GM12878 (cell line): Measurements from ENCODE around the gene MEIOSIN. TPM values are rescaled to one million over a fixed set of nuclear protein-coding genes. Genes with fewer than 3 reads are reported as not detected.

ENCODE experiments used
- ATAC-seq: fragments of 200-7000 bp; cut with Tn5 transposase; 3 replicates; pipeline ENCODE4 v1.9.1; 2020; ENCODE audit warnings: mild to moderate bottlenecking, moderate library complexity
- BruUV-seq: library from RNA; stranded (reverse); fragments of 400-500 nt; replicated peaks from 2 replicates; lab custom pipeline; 2021; lab: Mats Ljungman, UMichigan
- CTCF ChIA-PET: fragments of 300-600 bp; sonication (Branson Sonifier 250); formaldehyde crosslinking; extraction: SDS; loops from one replicate; lab custom pipeline; 2021; ENCODE audit warnings: inconsistent platforms; lab: Yijun Ruan, JAX
- POLR2A ChIA-PET: fragments of 350-600 bp; formaldehyde crosslinking; extraction: SDS; loops from one replicate; lab custom pipeline; 2021; ENCODE audit warnings: inconsistent platforms; lab: Charles Lee
- RAD21 ChIA-PET: fragments of 300-600 bp; sonication (Branson Sonifier 250); formaldehyde crosslinking; loops from one replicate; lab custom pipeline; 2023; ENCODE audit warnings: antibody characterized with exemption; ENCODE audit not compliant: unreplicated experiment; lab: Charles Lee
- SMC1A ChIA-PET: fragments of 300-600 bp; sonication (Branson Sonifier 250); formaldehyde crosslinking; loops from one replicate; lab custom pipeline; 2023; ENCODE audit not compliant: unreplicated experiment, uncharacterized antibody; lab: Charles Lee
- DNase-seq: peaks from one replicate; pipeline ENCODE4 v3.0.0-alpha.2; 2011; ENCODE audit warnings: low read depth, low spot score
- FAIRE-seq: peaks from 3 replicates; lab custom pipeline; 2011; peaks lifted over from hg19 to GRCh38; lab: Jason Lieb, UNC
- H2AFZ ChIP-seq: 2 replicates; pipeline ENCODE4 v1.6.0; 2011; ENCODE audit warnings: low read depth, low read length, control low read depth; ENCODE audit not compliant: control insufficient read depth
- H3K27ac ChIP-seq: 2 replicates; pipeline ENCODE4 v1.5.1; 2011; ENCODE audit warnings: control low read depth; ENCODE audit not compliant: control insufficient read depth, insufficient read depth
- H3K27me3 ChIP-seq, 2 experiments: replicated peaks in 1 of 2; 2 replicates each; pipeline versions ENCODE4 v1.6.0 to v1.6.1; 2011; ENCODE audit warnings: low read length in 1 of 2; ENCODE audit not compliant: control insufficient read depth in 2 of 2, insufficient read depth in 2 of 2
- H3K36me3 ChIP-seq, 2 experiments: 2 replicates each; pipeline ENCODE4 v1.5.1; 2011; ENCODE audit warnings: low read length in 1 of 2; ENCODE audit not compliant: control insufficient read depth in 2 of 2, insufficient read depth in 2 of 2
- H3K4me1 ChIP-seq: 2 replicates; pipeline ENCODE4 v1.6.1; 2011; ENCODE audit warnings: mild to moderate bottlenecking, low read length, moderate library complexity, mixed read lengths; ENCODE audit not compliant: control insufficient read depth, insufficient read depth
- H3K4me2 ChIP-seq: 2 replicates; pipeline ENCODE4 v1.6.0; 2011; ENCODE audit warnings: control low read depth; ENCODE audit not compliant: control insufficient read depth, insufficient read depth
- H3K4me3 ChIP-seq: fragments of 200-600 bp; sonication (generic); 2 replicates; pipeline ENCODE4 v1.5.1; 2016
- H3K79me2 ChIP-seq: 2 replicates; pipeline ENCODE4 v1.6.0; 2011; ENCODE audit warnings: low read length; ENCODE audit not compliant: control insufficient read depth, insufficient read depth
- H3K9ac ChIP-seq: 2 replicates; pipeline ENCODE4 v1.8.0; 2011; ENCODE audit warnings: low read length, control low read depth, mixed read lengths; ENCODE audit not compliant: control insufficient read depth, insufficient read depth
- H3K9me3 ChIP-seq: replicated peaks from 3 replicates; pipeline ENCODE4 v1.5.1; 2011; ENCODE audit warnings: mild to moderate bottlenecking, low read length; ENCODE audit not compliant: control insufficient read depth, insufficient read depth
- H4K20me1 ChIP-seq: 2 replicates; pipeline ENCODE4 v1.6.0; 2011; ENCODE audit not compliant: control insufficient read depth, insufficient read depth
- ATF3 ChIP-seq: IDR thresholded peaks from 2 replicates; pipeline ENCODE4 v1.6.1; 2011; ENCODE audit warnings: low read depth, mild to moderate bottlenecking, low read length, moderate library complexity, borderline replicate concordance; ENCODE audit errors: extremely low read depth
- IRF3 ChIP-seq: fragments of 450-650 bp; IDR thresholded peaks from 2 replicates; pipeline ENCODE4 v1.6.1; 2014; ENCODE audit warnings: mild to moderate bottlenecking
- JUNB ChIP-seq: IDR thresholded peaks from 2 replicates; pipeline ENCODE4 v1.6.1; 2016; ENCODE audit warnings: antibody characterized with exemption, mild to moderate bottlenecking
- POLR2A ChIP-seq: IDR thresholded peaks from 2 replicates; pipeline ENCODE4 v1.6.1; 2011; ENCODE audit warnings: low read depth, mild to moderate bottlenecking, low read length
- USF2 ChIP-seq: IDR thresholded peaks from 2 replicates; pipeline ENCODE4 v1.6.1; 2011; ENCODE audit warnings: low read depth, low read length, improper control_type of control experiment, borderline replicate concordance
- WGBS: methylation state at CpG from one replicate; pipeline ENCODE4 v1.1.6; 2016; ENCODE audit warnings: low lambda C conversion rate; ENCODE audit not compliant: insufficient replicate concordance, insufficient coverage; ENCODE audit errors: missing lambda C conversion rate; 5-methylcytosine and 5-hydroxymethylcytosine counted together
- in situ Hi-C: fragments of 300-500 bp; cut with MboI; formaldehyde crosslinking; loops from 9 replicates; pipeline ENCODE4 v1.14.3; 2018; ENCODE audit warnings: mixed read lengths
- intact Hi-C: fragments of 100-400 bp; cut with micrococcal nuclease; formaldehyde crosslinking; loops from one replicate; pipeline ENCODE4 v1.14.2; 2022; ENCODE audit not compliant: unreplicated experiment
- polyA plus RNA-seq, 11 experiments: library from polyadenylated mRNA; depleted of rRNA in 4 of 11; unstranded in 6 of 11; stranded (reverse) in 5 of 11; fragments of >200 nt; fragmentation: Nextera tagmentation in 4 of 11; fragmentation: Illumina TruSeq in 1 of 11; extraction: Ambion mirVana in 4 of 11; extraction: Trizol in 1 of 11; gene quantifications; 1 replicate in 1 of 11; 2 replicates in 10 of 11; pipeline versions ENCODE4 v1.2.1 to v1.2.3, GENCODE V29; 2011 to 2016; ENCODE audit warnings: inconsistent platforms in 2 of 11, missing spikeins in 2 of 11, low read depth in 1 of 11
- total RNA-seq, 4 experiments: library from RNA; depleted of rRNA in 3 of 4; stranded (reverse); fragments of >200 nt in 3 of 4; fragmentation: Illumina TruSeq in 1 of 4; extraction: Trizol in 1 of 4; gene quantifications; 2 replicates each; pipeline versions ENCODE4 v1.2.1 to v1.2.3, GENCODE V29; 2013 to 2021

Gene MEIOSIN
- total and polyA plus RNA-seq, 10 of the 15 experiments (the other 5 are each of a cell fraction or from before 2014, with no cell fraction given): 0.05 to 0.66 (median 0.14) TPM; not detected in 4

- no peak for DNase-seq
- Histone ChIP-seq H4K20me1 (no peaks in the 10 kb centered on the region), H2AFZ (no peak overlapping the region), H3K79me2 (no peaks in the 10 kb centered on the region; the same call in 1 of the 2 replicates), H3K4me2 (no peak overlapping the region), H3K4me3 (no peak overlapping the region), H3K27me3 (no peaks in the 10 kb centered on the region), H3K9ac (no peak overlapping the region), H3K9me3 (no peaks in the 10 kb centered on the region), H3K36me3 (no peaks in the 10 kb centered on the region), H3K4me1 (peaks cover 4% of the 10 kb centered on the region), H3K27ac (no peak overlapping the region)
- in situ Hi-C loops: no loop called here
- FAIRE-seq: no peak
- TF ChIP-seq USF2: no peak
- no peak for TF ChIP-seq IRF3
- peak; percentile 47 for TF ChIP-seq POLR2A
- TF ChIP-seq ATF3: no peak
- no peak for TF ChIP-seq JUNB
- ChIA-PET RAD21 (interaction anchor here (0.8 to 1.7 kb wide), 3 partner anchors 27 to 137 kb away, joined by 3 to 5 read pairs (median 4); no protein-coding TSS in a partner anchor), CTCF (interaction anchor here (0.6 to 2.0 kb wide), 3 partner anchors 20 to 80 kb away, joined by 4 to 12 read pairs (median 4); partner anchors contain the start of genes DMWD and QPCTL), POLR2A (interaction anchor here (0.6 to 1.7 kb wide), 2 partner anchors 45 to 114 kb away, joined by 4 to 10 read pairs; partner anchors contain the start of gene IRF2BP1), SMC1A (interaction anchor here (1.0 kb wide), 1 partner anchor 27 kb away, joined by 3 read pairs; no protein-coding TSS in a partner anchor)
- intact Hi-C loops: no loop called here
- no TSS peak for BruUV-seq
- ATAC-seq: no peak
- 81% methylated on average over 14 of the region's 14 CpGs for WGBS
Measured at GRCh38 chr19:45772130-45772840, 39.0 kb downstream of the MEIOSIN start.
